Body of pancreas (tissue), 4 donors: ENCODE results near the gene MAP4K3. TPM values are rescaled to one million over a fixed set of nuclear protein-coding genes. Genes with fewer than 3 reads are reported as not detected.

Source experiments
- ATAC-seq: fragments of 150-250 bp; one replicate; pipeline ENCODE4 v1.9.1; 2016
- DNase-seq, 4 donors: peaks; one replicate each; pipeline ENCODE4 v3.0.0-alpha.2; 2019
- H3K27ac ChIP-seq, 4 donors: fragments of 200-600 bp; sonication (generic); 1 replicate in 3 of 4; 2 replicates in 1 of 4; pipeline versions ENCODE4 v1.5.1 to v1.6.1; 2016 to 2019; ENCODE audit warnings: mild to moderate bottlenecking in 1 of 4, mixed read lengths in 1 of 4, moderate library complexity in 1 of 4
- H3K27me3 ChIP-seq, 2 donors: fragments of 200-600 bp; sonication (generic); one replicate each; pipeline ENCODE4 v1.6.0; 2016; ENCODE audit warnings: mild to moderate bottlenecking in 1 of 2
- H3K36me3 ChIP-seq, 2 donors: fragments of 200-600 bp; sonication (generic); replicated peaks in 1 of 2; 2 replicates each; pipeline ENCODE4 v1.5.1; 2016; ENCODE audit warnings: low read depth in 2 of 2; ENCODE audit not compliant: insufficient read depth in 1 of 2
- H3K4me1 ChIP-seq: fragments of 200-600 bp; sonication (generic); one replicate; pipeline ENCODE4 v1.6.0; 2016
- H3K4me3 ChIP-seq, 2 donors: fragments of 200-600 bp; sonication (generic); 1 replicate in 1 of 2; 2 replicates in 1 of 2; pipeline ENCODE4 v1.5.1; 2016 to 2019
- H3K9me3 ChIP-seq, 3 donors: fragments of 200-600 bp; sonication (generic); 1 replicate in 2 of 3; 2 replicates in 1 of 3; pipeline ENCODE4 v1.5.1; 2016
- POLR2A ChIP-seq, 3 donors: fragments of 450-650 bp; IDR thresholded peaks; one replicate each; pipeline ENCODE4 v1.6.1; 2016; ENCODE audit warnings: antibody characterized with exemption in 3 of 3, mild to moderate bottlenecking in 2 of 3
- WGBS, 2 donors: methylation state at CpG; one replicate each; pipeline ENCODE4 v1.1.5; 2017; 5-methylcytosine and 5-hydroxymethylcytosine counted together
- intact Hi-C: fragments of 100-400 bp; cut with DNase I; formaldehyde crosslinking; loops from one replicate; pipeline ENCODE4 v1.15.1; 2023
- total RNA-seq, 2 donors: library from RNA; depleted of rRNA; stranded (reverse); fragments of >200 nt; gene quantifications; one replicate each; pipeline ENCODE4 v1.1.0, GENCODE V29; 2016
- TF ChIP-seq, protein P1 (sequence below), 7 experiments: fragments of 450-650 bp in 4 of 7; fragments of 200-600 bp in 3 of 7; sonication (generic) in 3 of 7; IDR thresholded peaks; one replicate each; pipeline ENCODE4 v1.5.1; 2016 to 2019; ENCODE audit warnings: antibody characterized with exemption in 7 of 7

The MAP4K3 gene
- total RNA-seq, 2 donors from 2014 or later = 50.6 to 54.4 TPM

DNA sequence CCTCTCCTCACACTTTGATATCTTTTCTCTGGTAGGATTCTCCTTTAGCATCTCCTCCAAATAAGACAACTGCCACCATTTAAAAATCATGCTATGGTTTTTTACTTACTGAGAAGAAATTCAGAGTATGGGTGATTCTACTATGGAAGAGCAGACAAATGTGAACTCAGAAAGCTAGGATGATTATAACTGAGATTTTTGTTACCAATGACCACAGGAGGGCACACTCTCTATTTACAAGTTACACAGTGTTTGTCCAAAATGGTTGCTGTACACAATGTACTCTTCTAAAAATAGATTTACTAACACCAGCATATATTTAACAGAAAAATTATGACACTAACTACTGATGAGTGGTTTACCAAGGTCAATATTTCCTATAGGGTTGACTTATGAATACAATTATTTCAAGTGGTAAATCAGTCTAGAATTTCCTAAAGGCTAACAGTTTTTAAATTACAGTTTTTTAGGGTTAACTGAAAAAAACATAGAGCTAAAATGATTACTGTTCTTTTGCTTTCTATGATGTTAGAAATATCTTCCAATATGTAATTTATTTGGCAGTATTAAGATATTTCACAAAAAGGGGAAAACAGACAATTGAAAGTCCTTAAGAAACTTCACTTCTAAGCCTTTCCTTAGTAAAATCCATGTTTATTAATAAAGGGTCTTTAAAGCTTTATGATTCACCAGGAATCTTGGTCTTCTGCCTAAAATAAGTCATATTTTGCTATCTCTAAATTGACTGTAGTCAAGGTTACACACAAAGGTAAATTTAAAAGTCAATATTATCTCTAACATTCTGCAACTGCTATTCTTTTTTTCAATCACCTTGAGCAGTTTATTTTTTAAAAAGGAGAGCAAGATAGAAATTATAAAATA is 57.2 kb downstream of the MAP4K3 start:
- Histone ChIP-seq H3K9me3 (no peaks in the 10 kb centered on the region), H3K4me3 (no peak overlapping the region), H3K36me3 (no peaks in the 10 kb centered on the region), H3K27me3 (no peaks in the 10 kb centered on the region), H3K27ac (peak overlapping the region; percentile 18 to 76 (median 44)), H3K4me1 (peaks cover 32% of the 10 kb centered on the region)
- TF ChIP-seq, protein P1, sequence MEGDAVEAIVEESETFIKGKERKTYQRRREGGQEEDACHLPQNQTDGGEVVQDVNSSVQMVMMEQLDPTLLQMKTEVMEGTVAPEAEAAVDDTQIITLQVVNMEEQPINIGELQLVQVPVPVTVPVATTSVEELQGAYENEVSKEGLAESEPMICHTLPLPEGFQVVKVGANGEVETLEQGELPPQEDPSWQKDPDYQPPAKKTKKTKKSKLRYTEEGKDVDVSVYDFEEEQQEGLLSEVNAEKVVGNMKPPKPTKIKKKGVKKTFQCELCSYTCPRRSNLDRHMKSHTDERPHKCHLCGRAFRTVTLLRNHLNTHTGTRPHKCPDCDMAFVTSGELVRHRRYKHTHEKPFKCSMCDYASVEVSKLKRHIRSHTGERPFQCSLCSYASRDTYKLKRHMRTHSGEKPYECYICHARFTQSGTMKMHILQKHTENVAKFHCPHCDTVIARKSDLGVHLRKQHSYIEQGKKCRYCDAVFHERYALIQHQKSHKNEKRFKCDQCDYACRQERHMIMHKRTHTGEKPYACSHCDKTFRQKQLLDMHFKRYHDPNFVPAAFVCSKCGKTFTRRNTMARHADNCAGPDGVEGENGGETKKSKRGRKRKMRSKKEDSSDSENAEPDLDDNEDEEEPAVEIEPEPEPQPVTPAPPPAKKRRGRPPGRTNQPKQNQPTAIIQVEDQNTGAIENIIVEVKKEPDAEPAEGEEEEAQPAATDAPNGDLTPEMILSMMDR (IDR thresholded peaks at IDR 0.05) = peak in 6 of 7 experiments; percentile 20 to 77 (median 66)
- no peak for TF ChIP-seq POLR2A (IDR thresholded peaks at IDR 0.05)
- intact Hi-C loops = loop anchor here (10.0 kb wide), 1 partner anchor 55 kb away; the partner anchor contains the start of gene MAP4K3
- peak; percentile 91 for ATAC-seq
- DNase-seq = peak in 1 of 4 donors; percentile 62

DNA sequence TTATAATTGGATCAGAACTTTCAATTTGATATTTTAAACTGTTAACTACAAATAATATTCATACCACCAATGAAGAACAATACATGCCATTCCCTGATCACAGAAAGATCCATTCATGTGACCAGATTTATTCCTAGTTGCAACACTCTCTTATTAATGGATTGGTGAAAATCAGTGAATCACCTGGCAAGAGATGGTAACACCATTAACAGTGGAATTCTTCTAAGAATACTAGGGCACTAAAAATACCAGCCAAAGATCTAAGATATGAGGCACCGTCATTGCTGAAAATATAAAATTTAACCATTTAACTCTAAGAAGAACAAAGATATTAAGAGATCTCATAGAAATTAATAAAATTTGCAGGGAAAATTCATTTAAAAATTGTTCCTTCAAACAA is 58.1 kb downstream of the MAP4K3 start:
- TF ChIP-seq POLR2A (IDR thresholded peaks at IDR 0.05) = no peak
- TF ChIP-seq, protein P1 (IDR thresholded peaks at IDR 0.05) = no peak
- H3K27me3 ChIP-seq = no peaks in the 10 kb centered on the region
- H3K4me3 ChIP-seq = no peak overlapping the region
- WGBS, 2 donors = 14 to 17% methylated on average over 1 of the region's 1 CpG
- no peak for DNase-seq
- peaks cover 32% of the 10 kb centered on the region for H3K4me1 ChIP-seq
- no peaks in the 10 kb centered on the region for H3K36me3 ChIP-seq
- no peaks in the 10 kb centered on the region for H3K9me3 ChIP-seq
- intact Hi-C loops = no loop called here
- ATAC-seq = no peak
- peak overlapping the region in 1 of 4 donors; percentile 4 for H3K27ac ChIP-seq

DNA sequence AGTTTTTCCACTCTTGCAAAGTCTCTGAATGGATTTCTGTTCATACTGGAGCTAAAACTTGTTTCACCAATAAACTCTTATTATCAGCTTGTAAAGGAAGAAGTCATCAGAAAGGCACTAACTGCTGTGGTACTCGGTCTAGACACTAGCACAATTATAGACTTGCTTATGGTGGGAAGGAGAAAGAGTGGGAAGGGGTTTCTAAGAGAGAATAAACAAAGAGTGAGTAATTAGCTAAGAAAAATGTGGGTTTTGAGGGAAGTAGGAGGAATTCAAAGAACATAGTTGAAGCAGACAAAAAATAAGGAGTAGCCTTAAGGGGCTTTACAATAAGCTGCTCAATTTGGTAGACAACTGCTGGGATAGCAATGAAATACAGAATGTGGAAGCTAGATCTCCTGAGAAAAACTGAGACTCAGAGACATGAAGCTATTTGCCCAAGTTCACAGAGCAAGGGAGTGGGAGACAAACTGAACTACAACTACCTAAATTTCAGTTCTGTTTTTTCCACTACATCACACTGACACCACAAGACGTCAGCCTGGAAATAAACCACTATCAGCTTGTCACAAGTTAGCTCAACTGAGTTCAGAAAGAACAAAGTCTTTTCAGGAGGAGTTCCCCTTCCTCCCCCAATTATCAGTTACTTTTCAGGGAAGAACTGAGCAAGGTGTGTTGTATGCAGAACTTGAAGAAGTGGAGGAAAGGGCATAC is 59.7 kb downstream of the MAP4K3 start:
- H3K4me1 ChIP-seq = peaks cover 32% of the 10 kb centered on the region
- ATAC-seq = no peak
- no peak overlapping the region for H3K4me3 ChIP-seq
- no peaks in the 10 kb centered on the region for H3K36me3 ChIP-seq
- H3K9me3 ChIP-seq = no peaks in the 10 kb centered on the region
- no peak for TF ChIP-seq POLR2A (IDR thresholded peaks at IDR 0.05)
- TF ChIP-seq, protein P1 (IDR thresholded peaks at IDR 0.05) = no peak
- 60 to 67% methylated on average over 2 of the region's 2 CpGs for WGBS, 2 donors
- intact Hi-C loops = no loop called here
- peak in 1 of 4 donors; percentile 23 for DNase-seq
- no peaks in the 10 kb centered on the region for H3K27me3 ChIP-seq
- H3K27ac ChIP-seq = peak overlapping the region in 1 of 4 donors; percentile 32

DNA sequence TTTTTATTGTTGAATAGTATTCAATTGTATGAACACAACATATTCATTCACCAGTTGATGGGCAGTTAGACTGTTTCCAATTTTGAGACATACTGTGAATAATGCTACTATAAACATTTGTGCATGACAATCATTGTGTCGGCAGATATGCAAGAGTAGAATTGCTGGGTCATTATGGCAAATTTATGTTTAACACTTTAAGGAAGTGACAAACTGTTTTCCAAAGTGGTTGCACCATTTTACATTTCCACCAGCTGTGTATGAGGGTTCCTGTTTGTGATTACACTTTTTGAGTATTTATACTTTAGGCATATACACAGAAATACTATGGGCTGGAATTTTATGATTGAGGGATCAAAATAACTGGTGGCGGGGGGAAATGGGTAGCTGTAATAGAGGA is 61.2 kb downstream of the MAP4K3 start:
- no peak overlapping the region for H3K4me3 ChIP-seq
- WGBS, 2 donors = 80 to 82% methylated on average over 2 of the region's 2 CpGs
- intact Hi-C loops = no loop called here

More for the DNA sequence above, 61.2 kb downstream of the MAP4K3 start:
- Histone ChIP-seq H3K9me3 (no peaks in the 10 kb centered on the region), H3K4me1 (peaks cover 21% of the 10 kb centered on the region), H3K27ac (no peak overlapping the region), H3K27me3 (no peaks in the 10 kb centered on the region), H3K36me3 (no peaks in the 10 kb centered on the region)
- ATAC-seq (no peak), DNase-seq (no peak)
- TF ChIP-seq, protein P1 (IDR thresholded peaks at IDR 0.05) = no peak
- TF ChIP-seq POLR2A (IDR thresholded peaks at IDR 0.05) = no peak
